ENCODE results near the gene MOSMO.
A peak's percentile ranks its signal among the peaks of the same experiment; 100 is the strongest.
"Not testable (repeated sequence)": the region's sequence is repeated elsewhere in the genome, so short reads cannot be mapped to it uniquely, and the experiment has no call there.

MOSMO gene

DNA sequence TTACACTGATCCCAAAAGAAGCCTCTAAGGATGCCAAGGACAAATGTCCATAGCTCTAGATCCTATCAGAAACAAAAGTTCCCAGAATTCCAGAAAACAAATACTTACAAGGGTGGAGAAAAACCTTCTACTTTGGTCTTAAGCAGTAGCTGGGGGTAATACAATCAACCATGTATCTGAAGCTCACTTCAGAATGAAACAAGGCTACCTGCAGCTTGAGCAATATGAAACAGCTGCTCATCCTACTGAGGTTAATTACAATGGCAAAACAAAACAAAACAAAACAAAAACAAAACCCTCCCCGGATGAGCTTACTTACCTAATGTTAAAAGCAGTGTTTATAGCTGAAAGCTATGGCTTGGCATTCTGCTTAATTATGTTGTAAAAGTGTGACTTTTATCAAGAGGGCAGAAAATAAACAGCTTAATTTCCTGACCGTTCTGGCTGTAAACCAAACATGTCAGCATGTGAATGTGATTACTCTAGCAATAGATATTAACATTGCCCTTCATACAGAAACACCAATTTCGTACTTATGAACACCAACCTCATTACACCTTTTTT, 17.4 kb upstream of the MOSMO start:
- Mint-ChIP-seq H3K36me3 (peaks cover 13 to 24% of the 10 kb centered on the region in 2 donors), H3K27ac (no peak overlapping the region), H3K4me1 (peaks cover 0 to 3% of the 10 kb centered on the region in 2 donors), H3K4me3 (no peak overlapping the region), H3K9me3 (peaks cover 0 to 4% of the 10 kb centered on the region in 2 donors), H3K27me3 (no peaks in the 10 kb centered on the region)
- no peak for DNase-seq
- no peak for ATAC-seq (replicated peaks)

DNA sequence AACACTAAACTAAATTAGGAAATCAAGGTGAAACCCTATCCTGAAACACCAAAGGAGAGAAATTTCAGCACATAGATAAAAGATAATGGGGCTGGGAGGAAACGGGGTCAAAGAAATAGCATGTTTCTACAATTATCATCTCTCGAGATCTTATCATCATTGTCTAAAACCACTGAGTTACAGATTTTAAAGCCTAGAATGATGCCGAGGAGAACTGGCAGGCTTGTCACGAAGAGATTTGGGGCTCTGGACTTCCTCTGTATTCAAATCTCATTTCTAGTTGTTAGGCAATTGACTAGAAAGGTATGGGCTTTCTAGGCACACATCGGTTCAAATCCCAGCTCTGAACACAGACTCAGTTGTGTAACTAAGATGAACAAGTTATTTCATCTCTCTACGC, 16.3 kb upstream of the MOSMO start:
- Mint-ChIP-seq H3K27me3 (no peaks in the 10 kb centered on the region), H3K36me3 (peaks cover 7 to 14% of the 10 kb centered on the region in 2 donors), H3K4me1 (peaks cover 0 to 3% of the 10 kb centered on the region in 2 donors), H3K27ac (no peak overlapping the region), H3K4me3 (no peak overlapping the region), H3K9me3 (peaks cover 0 to 4% of the 10 kb centered on the region in 2 donors)
- no peak for ATAC-seq (replicated peaks)
- DNase-seq, result no peak

DNA sequence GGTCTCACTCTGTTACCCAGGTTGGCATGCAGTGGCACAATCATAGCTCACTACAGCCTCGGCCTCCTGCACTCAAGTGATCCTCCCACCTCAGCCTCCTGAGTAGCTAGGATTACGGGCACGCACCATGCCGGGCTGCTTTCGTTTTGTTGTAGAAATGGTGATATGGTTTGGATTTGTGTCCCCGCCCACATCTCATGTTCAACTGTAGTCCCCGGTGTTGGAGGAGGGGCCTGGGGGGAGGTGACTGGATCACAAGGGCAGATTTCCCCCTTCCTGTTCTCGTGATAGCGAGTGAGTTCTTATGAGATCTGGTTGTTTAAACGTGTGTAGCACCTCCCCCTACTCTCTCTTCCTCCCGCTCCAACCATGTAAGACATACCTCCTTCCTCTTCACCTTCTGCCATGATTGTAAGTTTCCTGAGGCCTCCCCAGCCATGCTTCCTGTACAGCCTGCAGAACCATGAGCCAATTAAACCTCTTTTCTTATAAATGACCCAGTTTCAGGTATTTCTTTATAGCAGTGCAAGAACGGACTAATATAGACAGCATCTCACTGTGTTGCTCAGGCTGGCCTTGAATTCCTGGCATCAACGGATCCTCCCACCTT, 12.9 kb upstream of the MOSMO start:
- DNase-seq (no peak), ATAC-seq (replicated peaks) (no peak)
- peaks cover 0 to 5% of the 10 kb centered on the region in 2 donors for H3K36me3 Mint-ChIP-seq
- H3K9me3 Mint-ChIP-seq, result peaks cover 0 to 4% of the 10 kb centered on the region in 2 donors
- peaks cover 0 to 3% of the 10 kb centered on the region in 2 donors for H3K4me1 Mint-ChIP-seq
- H3K4me3 Mint-ChIP-seq, result no peak overlapping the region
- no peak overlapping the region for H3K27ac Mint-ChIP-seq
- H3K27me3 Mint-ChIP-seq, result no peaks in the 10 kb centered on the region

DNA sequence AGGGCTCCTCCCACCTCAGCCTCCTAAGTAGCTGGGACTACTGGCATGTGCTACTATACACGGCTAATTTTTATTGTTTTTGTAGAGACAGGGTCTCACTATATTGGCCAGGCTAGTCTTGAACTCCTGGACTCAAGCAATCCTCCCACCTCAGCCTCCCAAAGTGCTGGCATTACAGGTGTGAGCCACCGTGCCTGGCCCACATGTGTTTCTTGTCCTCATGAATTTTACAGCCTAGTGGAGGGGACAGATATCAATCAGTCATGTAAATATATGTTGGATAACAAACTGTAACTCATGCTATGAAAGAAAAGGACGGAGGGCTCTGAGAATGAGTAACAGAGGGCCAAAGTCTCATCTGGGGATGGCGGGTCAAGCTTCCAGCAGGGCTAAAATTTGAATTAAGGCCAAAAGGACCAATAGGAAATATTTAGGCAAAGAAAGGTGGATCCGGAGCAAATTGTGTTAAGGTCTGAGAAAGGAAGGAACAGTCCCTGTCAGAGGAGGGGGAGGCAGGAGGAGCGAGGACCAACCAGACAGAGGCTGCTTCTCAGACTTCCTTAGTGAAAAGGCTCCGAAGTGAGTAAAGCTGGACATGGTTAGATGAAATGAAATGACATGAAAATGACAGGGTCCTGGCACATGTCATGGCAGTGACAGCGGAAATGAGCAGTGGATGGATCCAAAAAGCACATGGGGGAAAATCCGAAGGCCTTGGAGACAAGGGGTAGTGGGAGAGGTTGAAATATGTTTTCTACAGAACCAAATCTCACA, 10.8 kb upstream of the MOSMO start:
- DNase-seq (no peak), ATAC-seq (replicated peaks) (no peak)
- H3K27ac Mint-ChIP-seq, result no peak overlapping the region
- peaks cover 12 to 13% of the 10 kb centered on the region in 2 donors for H3K4me1 Mint-ChIP-seq
- no peak overlapping the region for H3K4me3 Mint-ChIP-seq
- peaks cover 0 to 4% of the 10 kb centered on the region in 2 donors for H3K9me3 Mint-ChIP-seq
- H3K27me3 Mint-ChIP-seq, result peaks cover 0 to 7% of the 10 kb centered on the region in 2 donors
- peaks cover 0 to 5% of the 10 kb centered on the region in 2 donors for H3K36me3 Mint-ChIP-seq

DNA sequence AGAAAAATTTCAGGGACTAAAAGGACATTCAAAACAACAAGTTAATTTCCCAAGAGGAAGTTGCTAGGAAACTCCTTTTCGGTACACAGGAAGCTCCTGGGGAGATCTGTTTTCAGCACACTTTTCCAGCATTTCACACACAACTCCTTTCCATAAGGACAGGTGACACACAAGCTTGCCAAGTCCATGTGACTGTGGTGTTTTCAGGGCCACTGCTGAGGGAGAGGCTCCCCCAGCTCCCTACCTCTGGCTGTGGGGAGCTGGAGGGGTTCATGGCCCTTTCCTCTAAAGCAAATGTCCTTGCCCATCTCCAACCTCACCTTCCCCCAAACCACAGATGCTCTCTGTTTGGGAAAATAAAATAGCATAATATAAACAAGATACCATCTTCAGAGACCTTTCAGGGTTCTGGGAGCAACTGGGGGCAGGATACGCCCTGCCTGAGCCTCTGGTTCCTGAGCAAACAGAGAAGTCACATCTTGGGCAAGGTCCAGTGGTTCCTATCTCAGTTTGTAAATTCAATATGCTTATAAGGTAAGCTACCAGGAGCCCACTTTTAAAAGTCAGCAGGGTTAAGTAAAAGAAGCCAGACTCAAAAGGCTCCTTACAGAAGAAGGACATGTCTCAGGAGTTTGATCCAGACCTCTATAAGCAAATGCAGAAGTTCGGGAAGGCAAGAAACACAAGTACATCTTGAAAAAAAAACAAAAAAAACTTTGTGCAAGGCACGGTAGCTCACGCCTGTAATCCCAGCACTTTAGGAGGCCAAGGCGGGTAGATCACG, 10.0 kb upstream of the MOSMO start:
- H3K27me3 Mint-ChIP-seq, result peaks cover 0 to 7% of the 10 kb centered on the region in 2 donors
- H3K4me3 Mint-ChIP-seq, result no peak overlapping the region
- peaks cover 0 to 5% of the 10 kb centered on the region in 2 donors for H3K36me3 Mint-ChIP-seq
- ATAC-seq (replicated peaks) (no peak), DNase-seq (no peak)
- no peak overlapping the region for H3K27ac Mint-ChIP-seq
- H3K9me3 Mint-ChIP-seq, result peaks cover 0 to 4% of the 10 kb centered on the region in 2 donors
- H3K4me1 Mint-ChIP-seq, result peaks cover 12 to 13% of the 10 kb centered on the region in 2 donors

DNA sequence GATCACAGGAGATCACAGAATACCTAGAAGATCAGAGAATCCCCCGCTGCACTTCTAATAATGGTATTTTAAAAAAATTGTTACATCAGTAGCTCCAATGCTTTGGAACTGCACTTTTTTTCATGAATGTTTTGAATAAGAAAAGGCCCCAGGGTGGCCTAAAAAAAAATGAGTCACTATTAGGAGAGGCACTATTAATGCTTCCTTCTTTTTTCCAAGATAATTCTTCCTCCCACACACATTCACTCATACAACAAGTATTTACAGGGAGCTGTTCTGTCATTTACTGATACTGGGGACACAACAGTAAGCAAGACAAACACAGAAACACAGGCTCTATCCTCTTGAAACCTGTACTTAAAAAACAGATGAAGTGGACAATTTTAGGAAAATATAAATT, 6.3 kb upstream of the MOSMO start:
- no peak overlapping the region for H3K27ac Mint-ChIP-seq
- no peaks in the 10 kb centered on the region for H3K36me3 Mint-ChIP-seq
- no peaks in the 10 kb centered on the region for H3K9me3 Mint-ChIP-seq
- ATAC-seq (replicated peaks) (no peak), DNase-seq (no peak)
- no peak overlapping the region for H3K4me3 Mint-ChIP-seq
- H3K4me1 Mint-ChIP-seq, result peaks cover 10 to 13% of the 10 kb centered on the region in 2 donors
- H3K27me3 Mint-ChIP-seq, result peaks cover 0 to 7% of the 10 kb centered on the region in 2 donors

DNA sequence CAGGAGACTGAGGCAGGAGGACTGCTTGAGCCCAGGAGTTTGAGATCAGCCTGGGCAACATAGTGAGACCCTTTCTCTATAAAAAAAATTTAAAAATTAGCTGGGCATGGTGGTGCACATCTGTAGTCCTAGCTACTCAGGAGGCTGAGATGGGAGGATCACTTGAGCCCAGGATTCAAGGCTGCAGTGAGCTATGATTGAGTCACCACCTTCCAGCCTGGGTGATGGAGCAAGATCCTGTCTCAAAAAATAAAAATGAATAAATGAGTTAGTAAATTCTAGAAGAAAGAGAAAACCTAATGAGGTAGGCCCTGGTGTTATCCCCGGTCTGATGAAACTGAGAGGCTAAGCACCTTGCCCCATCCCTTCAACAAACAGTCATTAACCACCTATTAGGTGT, 5.9 kb upstream of the MOSMO start:
- not testable (repeated sequence) for H3K9me3 Mint-ChIP-seq; H3K4me3 Mint-ChIP-seq; DNase-seq; ATAC-seq (replicated peaks); H3K27me3 Mint-ChIP-seq; H3K36me3 Mint-ChIP-seq; H3K27ac Mint-ChIP-seq
- H3K4me1 Mint-ChIP-seq, result peaks cover 14 to 18% of the 10 kb centered on the region in 2 donors

DNA sequence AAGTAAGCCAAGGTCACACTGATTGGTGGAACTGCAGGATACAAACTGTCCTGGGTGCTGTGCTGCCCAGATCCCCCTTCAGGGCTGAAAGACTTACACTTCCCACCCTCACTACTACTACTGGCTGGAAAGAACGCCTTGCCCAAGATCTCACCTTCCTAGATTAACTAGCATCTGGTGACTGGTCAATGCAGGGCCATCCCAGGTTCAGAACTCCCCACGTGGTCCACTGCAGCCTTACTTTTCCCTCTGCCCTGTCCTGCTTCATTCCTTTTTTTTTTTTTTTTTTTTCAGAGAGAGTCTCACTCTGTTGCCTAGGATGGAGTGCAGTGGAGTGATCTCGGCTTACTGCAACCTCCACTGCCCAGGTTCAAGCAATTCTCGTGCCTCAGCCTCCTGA, 4.7 kb upstream of the MOSMO start:
- ATAC-seq (replicated peaks), result no peak
- H3K4me3 Mint-ChIP-seq, result no peak overlapping the region
- no peaks in the 10 kb centered on the region for H3K9me3 Mint-ChIP-seq
- H3K36me3 Mint-ChIP-seq, result peaks cover 0 to 2% of the 10 kb centered on the region in 2 donors
- peaks cover 20 to 23% of the 10 kb centered on the region in 2 donors for H3K4me1 Mint-ChIP-seq
- DNase-seq, result no peak
- peaks cover 0 to 7% of the 10 kb centered on the region in 2 donors for H3K27me3 Mint-ChIP-seq
- H3K27ac Mint-ChIP-seq, result no peak overlapping the region

DNA sequence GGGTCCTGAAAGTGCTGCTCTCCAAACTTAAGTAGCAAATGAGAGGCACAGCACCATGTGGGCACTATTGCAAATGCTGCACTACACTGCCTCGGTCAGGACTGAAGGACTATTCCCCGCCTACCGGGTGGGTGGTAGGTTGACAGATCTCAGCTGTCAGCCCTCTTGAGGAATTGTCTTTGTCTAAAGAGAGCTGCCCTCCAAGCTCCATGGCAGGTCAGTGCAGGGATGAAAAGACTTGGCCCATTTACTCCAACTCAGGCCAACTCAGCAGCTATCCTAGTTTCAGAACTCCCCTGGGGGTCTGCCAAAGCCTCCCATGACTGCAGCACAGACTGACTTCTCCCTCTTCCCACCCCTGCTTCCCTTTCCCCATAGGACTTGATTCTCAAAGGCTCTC, 3.6 kb upstream of the MOSMO start:
- H3K4me1 Mint-ChIP-seq, result peaks cover 26 to 34% of the 10 kb centered on the region in 2 donors
- no peaks in the 10 kb centered on the region for H3K9me3 Mint-ChIP-seq
- no peak for DNase-seq
- no peak for ATAC-seq (replicated peaks)
- no peak overlapping the region for H3K4me3 Mint-ChIP-seq
- peaks cover 0 to 2% of the 10 kb centered on the region in 2 donors for H3K36me3 Mint-ChIP-seq
- H3K27me3 Mint-ChIP-seq, result peaks cover 0 to 7% of the 10 kb centered on the region in 2 donors
- H3K27ac Mint-ChIP-seq, result no peak overlapping the region

DNA sequence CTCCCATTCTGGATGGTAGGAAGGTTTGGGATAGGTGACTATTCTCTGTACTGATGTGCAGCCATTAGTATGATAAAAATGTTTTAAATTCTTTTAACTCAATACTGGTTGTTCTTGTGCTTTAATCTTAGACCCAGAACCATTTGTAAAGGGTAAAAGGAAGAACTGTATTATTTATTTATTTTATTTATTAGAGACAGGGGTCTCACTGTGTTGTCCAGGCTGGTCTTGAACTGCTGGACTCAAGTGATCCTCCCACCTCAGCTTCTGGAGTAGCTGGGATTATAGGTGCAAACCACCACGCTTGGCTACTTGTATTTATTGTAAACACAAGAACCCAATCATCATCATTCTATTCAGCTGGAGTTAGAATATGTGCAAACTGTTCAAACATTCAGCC, 2.2 kb upstream of the MOSMO start:
- DNase-seq (no peak), ATAC-seq (replicated peaks) (no peak)
- Mint-ChIP-seq H3K36me3 (peaks cover 5 to 9% of the 10 kb centered on the region in 2 donors), H3K27ac (no peak overlapping the region), H3K27me3 (peaks cover 0 to 3% of the 10 kb centered on the region in 2 donors), H3K4me1 (peaks cover 30 to 41% of the 10 kb centered on the region in 2 donors), H3K4me3 (no peak overlapping the region), H3K9me3 (no peaks in the 10 kb centered on the region)

DNA sequence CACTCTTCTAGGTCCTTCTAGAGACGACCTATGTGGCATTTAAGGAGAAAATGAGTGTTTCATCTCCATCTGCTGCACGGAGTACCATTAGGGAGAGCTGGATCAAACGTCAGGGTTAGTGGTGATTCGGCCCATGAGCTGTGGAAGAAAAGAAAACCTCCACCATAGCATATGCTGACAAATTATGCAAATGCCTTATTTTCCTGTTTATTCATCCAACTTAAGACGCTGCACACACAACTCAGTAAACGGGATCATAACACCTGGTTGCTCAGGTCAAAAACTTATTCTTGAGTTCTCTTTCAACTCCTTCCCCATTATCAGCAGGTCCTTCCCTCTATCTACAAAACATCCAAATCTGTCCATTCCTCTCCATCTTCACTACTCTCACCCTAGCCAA, 1.3 kb upstream of the MOSMO start:
- peaks cover 5 to 13% of the 10 kb centered on the region in 2 donors for H3K36me3 Mint-ChIP-seq
- DNase-seq, result no peak
- ATAC-seq (replicated peaks), result no peak
- H3K9me3 Mint-ChIP-seq, result no peaks in the 10 kb centered on the region
- H3K27ac Mint-ChIP-seq, result no peak overlapping the region
- peaks cover 30 to 43% of the 10 kb centered on the region in 2 donors for H3K4me1 Mint-ChIP-seq
- no peaks in the 10 kb centered on the region for H3K27me3 Mint-ChIP-seq
- H3K4me3 Mint-ChIP-seq, result peak overlapping the region; percentile 86 to 94

DNA sequence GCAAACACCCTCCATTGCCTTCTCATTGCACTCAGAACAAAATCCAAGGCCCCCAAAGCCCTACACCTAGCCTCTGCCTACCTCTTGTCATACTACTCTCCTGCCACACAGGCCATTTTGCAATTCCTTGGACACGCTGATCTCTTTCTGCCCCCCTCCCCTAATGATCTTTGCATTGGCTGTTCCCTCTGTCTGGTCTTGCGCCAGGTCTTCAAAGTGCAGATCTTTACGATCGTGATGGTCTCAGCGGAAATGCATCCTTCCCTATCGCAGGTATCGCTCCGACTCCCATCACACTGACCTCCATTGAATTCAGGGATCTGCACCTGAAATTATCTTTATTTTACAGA, 777 bp upstream of the MOSMO start:
- H3K36me3 Mint-ChIP-seq, result peaks cover 5 to 13% of the 10 kb centered on the region in 2 donors
- peak overlapping the region; percentile 96 for H3K27ac Mint-ChIP-seq
- ATAC-seq (replicated peaks), result peak in 1 of 2 donors; percentile 17
- no peaks in the 10 kb centered on the region for H3K27me3 Mint-ChIP-seq
- no peak for DNase-seq
- peak overlapping the region; percentile 86 to 94 for H3K4me3 Mint-ChIP-seq
- no peaks in the 10 kb centered on the region for H3K9me3 Mint-ChIP-seq
- peaks cover 30 to 48% of the 10 kb centered on the region in 2 donors for H3K4me1 Mint-ChIP-seq

DNA sequence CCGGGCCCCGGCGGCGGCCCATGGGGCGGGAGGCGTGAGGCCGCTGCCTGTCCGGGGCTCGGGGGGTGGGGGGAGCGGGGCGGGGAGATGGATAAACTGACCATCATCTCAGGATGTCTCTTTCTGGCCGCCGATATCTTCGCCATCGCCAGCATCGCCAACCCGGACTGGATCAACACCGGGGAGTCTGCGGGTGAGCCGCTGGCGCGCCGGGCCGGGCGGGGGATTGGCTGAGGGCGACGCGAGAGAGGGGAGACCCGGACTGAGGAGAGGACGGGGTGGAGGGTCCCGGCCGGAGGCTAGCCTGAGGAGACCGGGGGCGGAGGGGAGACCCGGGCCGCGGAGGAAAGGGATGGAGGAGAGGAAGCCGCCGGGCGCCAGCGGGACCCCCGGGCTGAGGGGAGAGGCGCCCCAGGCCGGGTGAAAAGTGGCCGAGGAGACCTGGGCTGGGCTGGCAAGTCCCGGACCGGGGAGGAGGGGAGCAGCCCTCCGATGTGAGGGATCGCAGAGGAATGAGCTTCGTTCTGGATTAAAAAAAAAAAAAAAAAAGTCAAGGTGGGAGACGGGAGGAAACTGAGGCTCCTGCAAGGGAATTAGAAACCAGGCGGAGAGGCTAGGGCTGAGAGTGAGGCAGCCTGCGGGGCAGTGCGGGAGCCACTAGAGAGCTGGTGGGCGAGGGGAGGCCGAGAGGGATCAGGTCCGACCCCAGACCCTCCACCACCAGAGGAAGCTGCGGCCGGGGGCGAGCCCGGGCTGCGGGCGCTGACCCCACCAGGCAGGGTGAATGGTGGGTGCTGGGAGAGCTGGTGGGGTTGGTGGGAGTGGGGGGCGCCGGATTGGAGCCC, 526 bp downstream of the MOSMO start:
- Mint-ChIP-seq H3K4me1 (peaks cover 36 to 61% of the 10 kb centered on the region in 2 donors), H3K9me3 (no peaks in the 10 kb centered on the region), H3K36me3 (peaks cover 5 to 13% of the 10 kb centered on the region in 2 donors), H3K4me3 (peak overlapping the region; percentile 92 to 94), H3K27ac (peak overlapping the region; percentile 90), H3K27me3 (no peaks in the 10 kb centered on the region)
- DNase-seq (peak; percentile 17), ATAC-seq (replicated peaks) (peak; percentile 53 to 55)
